Endothelial cell of umbilical vein (primary cell): Measurements from ENCODE around the gene RAD51B. TPM values are rescaled to one million over a fixed set of nuclear protein-coding genes. Genes with fewer than 3 reads are reported as not detected.

ENCODE experiments used
- BruUV-seq: library from RNA; stranded (reverse); fragments of 400-500 nt; replicated peaks from 2 replicates; lab custom pipeline; 2021; lab: Mats Ljungman, UMichigan
- CTCF ChIA-PET: fragments of 300-600, 350-600 bp; sonication (Branson Sonifier 250); formaldehyde crosslinking; loops from one replicate; lab custom pipeline; 2021; ENCODE audit warnings: antibody characterized with exemption, inconsistent platforms; lab: Charles Lee
- POLR2A ChIA-PET: fragments of 300-600, 350-600 bp; sonication (Branson Sonifier 250); formaldehyde crosslinking; loops from one replicate; lab custom pipeline; 2021; ENCODE audit warnings: antibody characterized with exemption, inconsistent platforms; lab: Charles Lee
- DNase-seq: peaks from one replicate; pipeline ENCODE4 v3.0.0-alpha.2; 2011; ENCODE audit warnings: low read depth, low spot score
- FAIRE-seq: peaks from 2 replicates; lab custom pipeline; 2011; peaks lifted over from hg19 to GRCh38; lab: Jason Lieb, UNC
- H2AFZ ChIP-seq: 2 replicates; pipeline ENCODE4 v1.6.0; 2012; ENCODE audit warnings: low read depth, low read length, control low read depth, inconsistent platforms
- H3K27ac ChIP-seq: 2 replicates; pipeline ENCODE4 v1.5.1; 2011; ENCODE audit warnings: low read depth, mild to moderate bottlenecking, control low read depth, low read length, moderate library complexity; ENCODE audit not compliant: insufficient read depth
- H3K27me3 ChIP-seq, 2 experiments: 2 replicates each; pipeline versions ENCODE4 v1.6.0 to v1.6.1; 2011; ENCODE audit warnings: low read length in 2 of 2, mixed read lengths in 1 of 2; ENCODE audit not compliant: control insufficient read depth in 2 of 2, insufficient read depth in 2 of 2
- H3K36me3 ChIP-seq, 2 experiments: 2 replicates in 1 of 2; 3 replicates in 1 of 2; pipeline ENCODE4 v1.5.1; 2011; ENCODE audit warnings: low read length in 2 of 2, mild to moderate bottlenecking in 1 of 2, moderate library complexity in 1 of 2; ENCODE audit not compliant: control insufficient read depth in 2 of 2, insufficient read depth in 2 of 2; ENCODE audit errors: extremely low read depth in 1 of 2
- H3K4me1 ChIP-seq: 3 replicates; pipeline ENCODE4 v1.5.1; 2011; ENCODE audit warnings: mild to moderate bottlenecking, low read length; ENCODE audit not compliant: control insufficient read depth, insufficient read depth; ENCODE audit errors: extremely low read depth
- H3K4me2 ChIP-seq: 2 replicates; pipeline ENCODE4 v1.6.1; 2011; ENCODE audit warnings: low read length, control low read depth, mixed read lengths; ENCODE audit not compliant: insufficient read depth
- H3K4me3 ChIP-seq, 3 experiments: fragments of 200-600 bp in 1 of 3; sonication (generic), shearing (Covaris generic) in 1 of 3; replicated peaks in 1 of 3; 2 replicates each; pipeline ENCODE4 v1.5.1; 2011 to 2016; ENCODE audit warnings: control low read depth in 3 of 3, low read length in 3 of 3, mild to moderate bottlenecking in 2 of 3, inconsistent platforms in 1 of 3, low read depth in 1 of 3, moderate library complexity in 1 of 3; ENCODE audit not compliant: insufficient read depth in 1 of 3
- H3K79me2 ChIP-seq: 2 replicates; pipeline ENCODE4 v1.6.0; 2012; ENCODE audit warnings: low read length, inconsistent platforms; ENCODE audit not compliant: control insufficient read depth, insufficient read depth
- H3K9ac ChIP-seq: replicated peaks from 2 replicates; pipeline ENCODE3; 2011; ENCODE audit warnings: low read length, control low read depth; ENCODE audit not compliant: insufficient read depth; ENCODE audit errors: extremely low read depth
- H3K9me1 ChIP-seq: replicated peaks from 3 replicates; pipeline ENCODE4 v1.6.0; 2011; ENCODE audit warnings: mild to moderate bottlenecking, low read length; ENCODE audit not compliant: control insufficient read depth, insufficient read depth; ENCODE audit errors: extremely low read depth
- H3K9me3 ChIP-seq: replicated peaks from 2 replicates; pipeline ENCODE4 v1.5.1; 2012; ENCODE audit warnings: low read length, inconsistent platforms; ENCODE audit not compliant: control insufficient read depth, insufficient read depth
- H4K20me1 ChIP-seq: replicated peaks from 2 replicates; pipeline ENCODE3; 2011; ENCODE audit warnings: mild to moderate bottlenecking, low read length; ENCODE audit not compliant: control insufficient read depth, insufficient read depth; ENCODE audit errors: extremely low read depth
- EZH2 ChIP-seq: IDR thresholded peaks from 2 replicates; pipeline ENCODE4 v1.6.1; 2012; ENCODE audit warnings: borderline replicate concordance, low read depth, mild to moderate bottlenecking, moderate library complexity, low read length, inconsistent platforms; ENCODE audit not compliant: severe bottlenecking
- FOS ChIP-seq: IDR thresholded peaks from 2 replicates; pipeline ENCODE4 v1.6.1; 2011; ENCODE audit warnings: mild to moderate bottlenecking, low read length, moderate library complexity, borderline replicate concordance; ENCODE audit not compliant: insufficient read depth
- GATA2 ChIP-seq: IDR thresholded peaks from 2 replicates; pipeline ENCODE4 v1.7.0; 2011; ENCODE audit warnings: low read depth, mild to moderate bottlenecking, moderate library complexity, mixed read lengths, low read length; ENCODE audit not compliant: insufficient read length, insufficient read depth
- JUN ChIP-seq: IDR thresholded peaks from 2 replicates; pipeline ENCODE4 v1.6.1; 2011; ENCODE audit warnings: borderline replicate concordance, low read depth; ENCODE audit not compliant: insufficient read length, insufficient read depth
- MYC ChIP-seq: IDR thresholded peaks from one replicate; pipeline ENCODE4 v1.6.1; 2011; ENCODE audit warnings: mild to moderate bottlenecking, low read depth, low read length
- POLR2A ChIP-seq: IDR thresholded peaks from 2 replicates; pipeline ENCODE4 v1.6.1; 2012; ENCODE audit warnings: low read depth, mild to moderate bottlenecking, control low read depth, low read length
- POLR2AphosphoS5 ChIP-seq: IDR thresholded peaks from 2 replicates; pipeline ENCODE4 v1.6.1; 2012; ENCODE audit warnings: low read depth, mild to moderate bottlenecking, control low read depth, low read length, moderate library complexity; ENCODE audit not compliant: insufficient read depth
- dilution Hi-C: fragments of 300-500 bp; cut with MboI; formaldehyde crosslinking; loops from one replicate; pipeline ENCODE4 v1.15.0; 2019; ENCODE audit warnings: low sequenced_read_pairs; ENCODE audit not compliant: extremely low pct_ligation_motif_present
- intact Hi-C: fragments of 100-400 bp; cut with micrococcal nuclease; formaldehyde crosslinking; loops from one replicate; pipeline ENCODE4 v1.10.0; 2022
- polyA plus RNA-seq, 4 experiments: library from polyadenylated mRNA; depleted of rRNA in 3 of 4; stranded (reverse) in 3 of 4; unstranded in 1 of 4; fragments of >200 nt; gene quantifications; 2 replicates each; pipeline versions ENCODE4 v1.2.1 to v1.2.3, GENCODE V29; 2011 to 2012; ENCODE audit warnings: missing spikeins in 1 of 4
- total RNA-seq: library from RNA; stranded (reverse); gene quantifications from 2 replicates; pipeline ENCODE4 v1.2.3, GENCODE V29; 2021
- TF ChIP-seq, protein P1 (sequence below), 2 donors: IDR thresholded peaks; 1 replicate in 1 of 2; 2 replicates in 1 of 2; pipeline ENCODE4 v1.5.1; 2011; ENCODE audit warnings: low read length in 2 of 2, mild to moderate bottlenecking in 2 of 2, moderate library complexity in 2 of 2, control low read depth in 1 of 2, inconsistent platforms in 1 of 2, low read depth in 1 of 2; ENCODE audit not compliant: insufficient read depth in 1 of 2; ENCODE audit errors: extremely low read depth in 1 of 2
- TF ChIP-seq, protein P2 (sequence below): IDR thresholded peaks from 2 replicates; pipeline ENCODE4 v1.6.1; 2011; ENCODE audit not compliant: insufficient read depth, insufficient read length

Gene RAD51B
- total and polyA plus RNA-seq, 2 donors (not counting 3 experiments of a cell fraction or from before 2014, with no cell fraction given): 3.9 to 19.0 TPM

DNA sequence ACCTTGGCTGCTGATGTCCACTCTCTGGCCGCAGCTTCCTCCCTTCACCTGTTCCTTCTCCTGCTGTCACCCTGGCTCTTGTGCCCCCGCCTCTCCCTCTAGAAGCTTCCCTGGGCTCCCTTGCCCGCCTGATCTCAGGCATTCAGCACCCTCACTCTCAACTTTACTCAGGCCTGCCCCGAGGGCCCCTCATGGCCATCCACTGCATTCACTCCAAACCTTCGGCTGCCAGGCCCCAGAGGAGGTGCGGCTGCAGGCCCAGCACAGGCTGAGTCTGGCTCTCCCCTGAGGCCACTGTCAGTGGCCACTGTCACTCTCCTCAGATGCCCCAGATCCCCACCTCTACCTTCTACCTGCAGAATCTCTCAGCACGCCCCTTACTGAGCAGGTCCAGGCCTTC, 789.4 kb downstream of the RAD51B start:
- CTCF ChIA-PET: no interaction called here
- POLR2A ChIA-PET: no interaction called here
- dilution Hi-C loops: no loop called here

DNA sequence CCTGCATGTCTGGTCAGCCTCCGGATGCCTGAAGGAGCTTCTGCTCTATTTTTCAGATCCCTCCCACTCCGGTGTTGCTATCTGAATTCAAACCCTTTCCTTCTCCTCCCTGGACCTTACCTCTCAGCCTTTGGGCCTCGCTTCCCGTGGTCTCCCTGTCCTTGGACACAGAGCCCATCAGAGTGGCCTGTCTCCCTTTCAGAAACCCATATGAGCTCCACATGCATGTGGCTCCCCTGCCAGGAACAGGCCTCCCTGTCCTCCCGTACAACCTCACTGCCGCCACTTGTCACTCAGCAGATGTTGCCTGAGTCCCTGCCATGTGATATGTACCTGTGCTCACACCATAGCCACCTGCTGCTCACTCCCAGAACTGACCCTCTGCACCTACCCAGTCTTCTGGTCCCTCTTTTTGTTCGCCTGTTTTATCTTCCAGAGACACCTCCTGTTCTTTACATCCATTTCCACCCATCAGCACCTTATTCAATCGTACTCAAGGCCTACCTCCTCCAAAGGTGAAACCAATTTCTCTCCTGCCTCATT, 790.7 kb downstream of the RAD51B start:
- TF ChIP-seq EZH2: no peak
- TF ChIP-seq JUN: no peak
- no peak for TF ChIP-seq GATA2
- TF ChIP-seq, protein P1, sequence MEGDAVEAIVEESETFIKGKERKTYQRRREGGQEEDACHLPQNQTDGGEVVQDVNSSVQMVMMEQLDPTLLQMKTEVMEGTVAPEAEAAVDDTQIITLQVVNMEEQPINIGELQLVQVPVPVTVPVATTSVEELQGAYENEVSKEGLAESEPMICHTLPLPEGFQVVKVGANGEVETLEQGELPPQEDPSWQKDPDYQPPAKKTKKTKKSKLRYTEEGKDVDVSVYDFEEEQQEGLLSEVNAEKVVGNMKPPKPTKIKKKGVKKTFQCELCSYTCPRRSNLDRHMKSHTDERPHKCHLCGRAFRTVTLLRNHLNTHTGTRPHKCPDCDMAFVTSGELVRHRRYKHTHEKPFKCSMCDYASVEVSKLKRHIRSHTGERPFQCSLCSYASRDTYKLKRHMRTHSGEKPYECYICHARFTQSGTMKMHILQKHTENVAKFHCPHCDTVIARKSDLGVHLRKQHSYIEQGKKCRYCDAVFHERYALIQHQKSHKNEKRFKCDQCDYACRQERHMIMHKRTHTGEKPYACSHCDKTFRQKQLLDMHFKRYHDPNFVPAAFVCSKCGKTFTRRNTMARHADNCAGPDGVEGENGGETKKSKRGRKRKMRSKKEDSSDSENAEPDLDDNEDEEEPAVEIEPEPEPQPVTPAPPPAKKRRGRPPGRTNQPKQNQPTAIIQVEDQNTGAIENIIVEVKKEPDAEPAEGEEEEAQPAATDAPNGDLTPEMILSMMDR (IDR thresholded peaks at IDR 0.05; ENCODE audit: extremely low read depth in 1 of 2, insufficient read depth in 1 of 2, low read depth in 1 of 2, low read length in 2 of 2): no peak
- TF ChIP-seq POLR2AphosphoS5: no peak
- no peak for TF ChIP-seq FOS
- TF ChIP-seq, protein P2, sequence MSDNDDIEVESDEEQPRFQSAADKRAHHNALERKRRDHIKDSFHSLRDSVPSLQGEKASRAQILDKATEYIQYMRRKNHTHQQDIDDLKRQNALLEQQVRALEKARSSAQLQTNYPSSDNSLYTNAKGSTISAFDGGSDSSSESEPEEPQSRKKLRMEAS: no peak
- ChIA-PET POLR2A (no interaction called here), CTCF (interaction anchor here (1.0 kb wide), 1 partner anchor 73 kb away, joined by 3 read pairs; no protein-coding TSS in a partner anchor)
- Histone ChIP-seq H3K79me2 (no peaks in the 10 kb centered on the region), H3K27ac (no peak overlapping the region), H3K4me3 (no peak overlapping the region), H3K27me3 (no peaks in the 10 kb centered on the region), H3K9ac (no peak overlapping the region), H3K36me3 (no peaks in the 10 kb centered on the region), H3K4me1 (no peaks in the 10 kb centered on the region), H4K20me1 (no peaks in the 10 kb centered on the region), H3K9me3 (peaks cover 2% of the 10 kb centered on the region), H3K9me1 (no peaks in the 10 kb centered on the region), H2AFZ (no peak overlapping the region), H3K4me2 (no peak overlapping the region)
- dilution Hi-C loops (no loop called here), intact Hi-C loops (no loop called here)
- no TSS peak for BruUV-seq
- FAIRE-seq: no peak
- no peak for DNase-seq

More for the DNA sequence above, 789.4 kb downstream of the RAD51B start:
- no peaks in the 10 kb centered on the region for H3K4me1 ChIP-seq
- FAIRE-seq: no peak
- no peak overlapping the region for H3K4me2 ChIP-seq
- no peak overlapping the region for H3K9ac ChIP-seq
- BruUV-seq: no TSS peak
- no peaks in the 10 kb centered on the region for H3K36me3 ChIP-seq
- no peaks in the 10 kb centered on the region for H3K79me2 ChIP-seq
- DNase-seq: no peak
- H3K27me3 ChIP-seq: no peaks in the 10 kb centered on the region
- H3K9me1 ChIP-seq: no peaks in the 10 kb centered on the region
- no peaks in the 10 kb centered on the region for H4K20me1 ChIP-seq
- H2AFZ ChIP-seq: no peak overlapping the region
- H3K4me3 ChIP-seq: no peak overlapping the region
- no peaks in the 10 kb centered on the region for H3K9me3 ChIP-seq
- H3K27ac ChIP-seq: no peak overlapping the region
- TF ChIP-seq GATA2 (no peak), JUN (no peak), POLR2A (no peak), MYC (no peak), EZH2 (no peak), FOS (no peak)
- TF ChIP-seq, protein P2: no peak
- intact Hi-C loops: no loop called here
